ENCODE measurements around the gene TNFSF10.
A peak's percentile ranks its signal among the peaks of the same experiment; 100 is the strongest.
"Not testable (repeated sequence)": the region's sequence is repeated elsewhere in the genome, so short reads cannot be mapped to it uniquely, and the experiment has no call there.

TNFSF10 gene

GRCh38 chr3:172513488-172513887, 9.7 kb downstream of the TNFSF10 start:
- Mint-ChIP-seq H3K36me3 (ENCODE audit: low read depth) (no peaks in the 10 kb centered on the region), H3K9me3 (no peaks in the 10 kb centered on the region), H3K4me1 (peaks cover 9% of the 10 kb centered on the region), H3K27me3 (ENCODE audit: low read depth, poor library complexity) (peaks cover 18% of the 10 kb centered on the region), H3K4me3 (no peak overlapping the region), H3K27ac (no peak overlapping the region)
- TF ChIP-seq CTCF (IDR thresholded peaks at IDR 0.05): no peak
- DNase-seq: no peak

- H3K36me3 Mint-ChIP-seq (ENCODE audit: low read depth): no peaks in the 10 kb centered on the region
- H3K4me3 Mint-ChIP-seq: no peak overlapping the region
- peaks cover 18% of the 10 kb centered on the region for H3K27me3 Mint-ChIP-seq (ENCODE audit: low read depth, poor library complexity)
- no peaks in the 10 kb centered on the region for H3K9me3 Mint-ChIP-seq
- DNase-seq: no peak
- no peak overlapping the region for H3K27ac Mint-ChIP-seq
- no peak for TF ChIP-seq CTCF (IDR thresholded peaks at IDR 0.05)
- peaks cover 9% of the 10 kb centered on the region for H3K4me1 Mint-ChIP-seq
These were observed 11.2 kb downstream of the TNFSF10 start for GRCh38 chr3:172511783-172512762.

- H3K36me3 Mint-ChIP-seq (ENCODE audit: low read depth): no peaks in the 10 kb centered on the region
- no peak for DNase-seq
- TF ChIP-seq CTCF (IDR thresholded peaks at IDR 0.05): no peak
- H3K4me1 Mint-ChIP-seq: no peaks in the 10 kb centered on the region
- H3K27me3 Mint-ChIP-seq (ENCODE audit: low read depth, poor library complexity): peaks cover 1% of the 10 kb centered on the region
- no peak overlapping the region for H3K4me3 Mint-ChIP-seq
- H3K9me3 Mint-ChIP-seq: peaks cover 7% of the 10 kb centered on the region
- H3K27ac Mint-ChIP-seq: no peak overlapping the region
These were observed 17.1 kb downstream of the TNFSF10 start for GRCh38 chr3:172506094-172506493.

GRCh38 chr3:172501540-172501939, 21.7 kb downstream of the TNFSF10 start:
- no peaks in the 10 kb centered on the region for H3K36me3 Mint-ChIP-seq (ENCODE audit: low read depth)
- no peaks in the 10 kb centered on the region for H3K27me3 Mint-ChIP-seq (ENCODE audit: low read depth, poor library complexity)
- no peak for TF ChIP-seq CTCF (IDR thresholded peaks at IDR 0.05)
- H3K4me3 Mint-ChIP-seq: no peak overlapping the region
- no peak for DNase-seq
- no peaks in the 10 kb centered on the region for H3K4me1 Mint-ChIP-seq
- peaks cover 7% of the 10 kb centered on the region for H3K9me3 Mint-ChIP-seq
- H3K27ac Mint-ChIP-seq: no peak overlapping the region

GRCh38 chr3:172490198-172490669, 33.0 kb downstream of the TNFSF10 start:
- H3K27me3 Mint-ChIP-seq (ENCODE audit: low read depth, poor library complexity): not testable (repeated sequence)

More at GRCh38 chr3:172490198-172490669, 33.0 kb downstream of the TNFSF10 start:
- peak; percentile 76 for TF ChIP-seq CTCF (IDR thresholded peaks at IDR 0.05)
- not testable (repeated sequence) for H3K27ac Mint-ChIP-seq; H3K4me1 Mint-ChIP-seq; H3K4me3 Mint-ChIP-seq; H3K36me3 Mint-ChIP-seq (ENCODE audit: low read depth)
- peaks cover 27% of the 10 kb centered on the region for H3K9me3 Mint-ChIP-seq
- DNase-seq: peak; percentile 66
